HepG2 (cell line): Measurements from ENCODE around the gene SAA4. TPM values are rescaled to one million over a fixed set of nuclear protein-coding genes. Genes with fewer than 3 reads are reported as not detected.

Source experiments
- CENPX ChIP-seq: sonication (generic); formaldehyde crosslinking; IDR thresholded peaks from 2 replicates; pipeline ENCODE4 v1.9.0; 2021; ENCODE audit warnings: mild to moderate bottlenecking, missing genetic modification reagents, moderate library complexity
- DZIP1 ChIP-seq: sonication (generic); formaldehyde crosslinking; IDR thresholded peaks from 2 replicates; pipeline ENCODE4 v1.5.0; 2020; ENCODE audit warnings: mild to moderate bottlenecking, missing genetic modification reagents
- ISL2 ChIP-seq: sonication (generic); formaldehyde crosslinking; IDR thresholded peaks from 2 replicates; pipeline ENCODE4 v1.5.0; 2020; ENCODE audit warnings: missing genetic modification reagents
- PHF21A ChIP-seq: sonication (generic); formaldehyde crosslinking; IDR thresholded peaks from 2 replicates; pipeline ENCODE4 v1.5.0; 2020; ENCODE audit warnings: mild to moderate bottlenecking, missing genetic modification reagents
- ZBTB49 ChIP-seq: sonication (generic); formaldehyde crosslinking; IDR thresholded peaks from 2 replicates; pipeline ENCODE4 v1.4.0; 2020; ENCODE audit warnings: missing genetic modification reagents, borderline replicate concordance
- ZNF251 ChIP-seq: sonication (generic); formaldehyde crosslinking; IDR thresholded peaks from 2 replicates; pipeline ENCODE4 v1.9.0; 2021; ENCODE audit warnings: mild to moderate bottlenecking, missing genetic modification reagents
- ZNF512 ChIP-seq: sonication (generic); formaldehyde crosslinking; IDR thresholded peaks from 2 replicates; pipeline ENCODE4 v1.4.0; 2020; ENCODE audit warnings: mild to moderate bottlenecking, missing genetic modification reagents
- ZNF546 ChIP-seq: sonication (generic); formaldehyde crosslinking; conservative IDR thresholded peaks from 2 replicates; pipeline ENCODE4 v1.8.1; 2023; ENCODE audit warnings: mild to moderate bottlenecking, missing genetic modification reagents
- polyA plus RNA-seq, 8 experiments: library from polyadenylated mRNA; depleted of rRNA in 3 of 8; stranded (reverse) in 7 of 8; unstranded in 1 of 8; fragments of >200 nt; fragmentation: Illumina TruSeq in 4 of 8; extraction: Trizol in 4 of 8; gene quantifications; 2 replicates each; pipeline versions ENCODE4 v1.2.1 to v1.2.3, GENCODE V29; 2011 to 2016; ENCODE audit warnings: low read depth in 4 of 8, missing spikeins in 1 of 8, mixed read lengths in 1 of 8; ENCODE audit not compliant: insufficient read depth in 1 of 8
- total RNA-seq, 5 experiments: library from RNA; depleted of rRNA; stranded (reverse); fragments of >200 nt; fragmentation: Illumina TruSeq; extraction: Trizol; gene quantifications; 2 replicates each; pipeline ENCODE4 v1.2.3, GENCODE V29; 2016; ENCODE audit warnings: low read depth in 1 of 5

Gene SAA4
- total and polyA plus RNA-seq, 2 of the 13 experiments (the other 11 are each of a cell fraction or from before 2014, with no cell fraction given): 53.4 to 253 TPM

GRCh38 chr11:18235394-18236334 is 938 bp downstream of the SAA4 start (continued):
- peak; percentile 63; the same call in 1 of the 2 replicates for TF ChIP-seq ZNF512 (CRISPR knock-in tag)
- no peak for TF ChIP-seq CENPX (CRISPR knock-in tag)
- TF ChIP-seq ZBTB49 (CRISPR knock-in tag): no peak
- TF ChIP-seq ISL2: no peak
- TF ChIP-seq ZNF546 (CRISPR knock-in tag): no peak
- no peak for TF ChIP-seq ZNF251 (CRISPR knock-in tag)
- no peak for TF ChIP-seq PHF21A (CRISPR knock-in tag)
- no peak for TF ChIP-seq DZIP1 (CRISPR knock-in tag)
- TF ChIP-seq, all 625 proteins: peak for 10
